ENCODE measurements around the gene TMEM203.
A peak's percentile ranks its signal among the peaks of the same experiment; 100 is the strongest.

The TMEM203 gene

DNA sequence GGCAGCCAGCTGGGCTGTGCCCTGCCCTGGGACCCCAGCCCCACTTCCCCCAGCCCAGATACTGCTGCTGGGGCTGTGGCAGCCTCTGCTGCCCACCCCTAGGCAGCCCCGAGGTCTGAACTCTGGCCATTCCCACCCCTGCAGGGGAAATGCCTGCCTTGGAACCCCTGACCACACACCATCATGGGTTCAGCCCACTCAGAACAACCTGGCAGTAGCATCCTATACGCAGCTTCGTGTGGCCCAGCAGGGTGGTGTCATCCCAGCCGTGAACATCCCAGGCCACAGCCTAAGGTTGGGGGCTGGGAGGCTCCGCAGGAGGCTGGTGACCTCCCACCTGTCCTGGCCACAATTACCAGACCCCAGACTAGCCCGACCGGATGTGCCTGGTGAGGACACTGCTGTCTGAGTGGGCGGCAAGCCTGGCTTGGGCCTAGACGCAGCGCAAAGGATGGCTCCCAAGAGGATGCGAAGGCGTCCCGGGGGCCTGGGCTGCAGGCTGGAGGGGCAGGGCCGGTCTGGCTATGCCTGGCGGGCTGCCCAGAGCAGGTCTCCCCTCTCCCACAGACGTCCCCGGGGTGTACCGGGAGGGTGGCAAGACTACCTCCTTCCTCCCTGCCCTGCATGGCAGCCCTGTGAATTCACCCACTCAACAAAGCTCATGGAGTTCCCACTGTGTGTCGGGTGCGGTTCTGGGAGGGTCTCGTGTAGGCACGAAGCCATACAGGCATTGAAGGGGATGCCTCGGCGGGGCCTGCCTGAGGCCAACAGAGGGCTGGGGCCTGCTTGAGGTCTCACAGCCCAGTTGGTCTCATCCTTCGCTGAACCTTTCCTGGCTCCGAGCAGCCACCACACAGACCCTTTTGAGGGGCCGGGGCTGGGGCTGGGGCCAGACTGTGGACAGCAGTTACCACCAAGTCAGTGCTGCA, 23.8 kb upstream of the TMEM203 start:
- DNase-seq = no peak

DNA sequence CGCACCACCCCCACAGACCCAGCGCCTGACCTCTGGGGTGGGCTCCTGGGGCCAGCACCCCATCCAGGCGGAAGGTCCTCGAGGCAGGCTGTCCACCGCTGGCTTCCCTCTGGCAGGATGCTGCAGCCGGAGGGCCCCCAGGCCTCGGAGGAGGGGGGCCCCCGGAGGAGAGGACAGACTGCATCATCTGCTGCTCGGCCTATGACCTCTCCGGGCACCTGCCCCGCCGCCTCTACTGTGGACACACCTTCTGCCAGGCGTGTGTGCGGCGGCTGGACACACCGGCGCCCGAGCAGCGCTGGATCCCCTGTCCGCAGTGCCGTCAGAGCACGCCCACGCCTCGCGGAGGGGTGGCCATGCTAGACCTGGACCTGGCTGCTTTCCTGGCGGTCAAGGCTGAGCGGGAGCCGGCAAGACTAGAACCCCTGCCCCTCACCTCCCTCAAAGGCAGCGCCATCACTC, 23.1 kb upstream of the TMEM203 start:
- no peak for DNase-seq

DNA sequence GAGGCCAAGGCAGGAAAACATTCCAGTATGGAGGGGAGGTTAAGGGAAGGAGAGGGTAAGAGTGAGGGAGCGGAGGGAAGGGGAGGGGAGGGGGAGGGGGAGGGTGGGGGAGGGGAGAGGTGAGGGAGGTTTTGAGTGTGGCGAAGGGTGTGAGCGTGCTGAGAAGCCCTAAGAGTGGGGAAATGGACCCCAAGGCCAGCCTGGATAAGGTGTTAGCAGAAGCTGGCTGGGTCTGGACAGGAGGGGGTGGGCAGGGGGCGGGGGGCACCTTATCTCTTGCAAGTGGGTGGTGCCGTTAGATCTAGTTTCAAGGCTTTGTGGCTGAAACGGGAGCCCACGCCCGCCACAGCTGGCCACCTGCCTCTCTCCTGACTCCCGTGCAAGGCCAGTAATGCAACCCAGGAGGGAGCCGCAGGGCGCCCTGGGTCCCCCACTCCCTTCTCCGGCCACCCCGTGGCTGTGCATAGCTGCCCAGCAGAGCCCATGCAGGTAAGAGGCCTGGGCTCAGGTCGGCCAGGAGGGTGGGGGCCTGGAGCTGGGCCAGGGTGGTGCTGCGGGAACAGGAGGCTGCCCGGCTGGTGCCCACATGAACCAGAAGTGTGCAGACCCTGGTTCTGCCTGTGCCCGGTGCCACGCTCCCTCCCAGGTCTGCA, 22.5 kb upstream of the TMEM203 start:
- no peak for DNase-seq

DNA sequence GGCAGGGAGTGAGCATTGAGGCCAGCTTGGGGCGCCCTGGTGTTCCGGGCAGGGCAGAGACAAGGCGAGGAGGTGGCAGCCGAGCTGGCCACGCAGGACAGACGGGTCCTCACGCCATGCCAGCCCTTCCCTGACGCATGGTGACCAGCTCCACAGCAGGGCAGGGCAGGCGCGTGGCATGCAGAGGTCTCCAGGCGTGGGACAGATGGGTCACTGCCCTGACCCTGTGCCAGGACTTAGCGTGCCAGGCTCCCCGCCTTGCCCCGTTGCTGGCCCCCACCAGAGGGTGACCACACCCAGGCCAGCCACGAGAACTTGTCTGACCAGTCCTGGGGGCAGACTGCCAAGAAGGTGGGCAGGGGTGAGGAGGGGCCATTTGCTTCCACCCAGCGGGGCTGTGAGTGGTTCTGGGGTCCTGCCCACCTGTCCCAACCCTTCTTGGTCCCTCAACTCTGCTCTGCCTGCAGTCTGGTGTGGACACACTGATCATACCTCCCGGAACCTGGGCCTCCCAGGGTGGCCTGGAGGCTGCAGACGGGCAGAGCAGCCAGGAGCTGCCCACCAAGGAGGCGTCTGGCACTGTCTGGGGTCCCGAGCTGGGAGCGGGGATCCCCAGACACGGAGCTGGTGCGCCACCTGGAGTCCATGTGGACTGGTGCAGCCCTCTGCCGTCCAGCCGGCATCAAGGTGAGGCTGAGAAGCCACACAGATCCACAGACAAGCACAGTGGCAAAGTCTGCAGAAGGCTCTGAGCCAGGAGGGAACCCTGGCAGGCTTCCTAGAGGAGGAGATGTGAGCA, 21.8 kb upstream of the TMEM203 start, which contains the start of gene RNF224:
RNF224 (plus strand) TSS at position 449 of the 799 bp plus-strand sequence. CDS start 834 bp downstream, outside the sequence.
- peak; percentile 76 for DNase-seq

DNA sequence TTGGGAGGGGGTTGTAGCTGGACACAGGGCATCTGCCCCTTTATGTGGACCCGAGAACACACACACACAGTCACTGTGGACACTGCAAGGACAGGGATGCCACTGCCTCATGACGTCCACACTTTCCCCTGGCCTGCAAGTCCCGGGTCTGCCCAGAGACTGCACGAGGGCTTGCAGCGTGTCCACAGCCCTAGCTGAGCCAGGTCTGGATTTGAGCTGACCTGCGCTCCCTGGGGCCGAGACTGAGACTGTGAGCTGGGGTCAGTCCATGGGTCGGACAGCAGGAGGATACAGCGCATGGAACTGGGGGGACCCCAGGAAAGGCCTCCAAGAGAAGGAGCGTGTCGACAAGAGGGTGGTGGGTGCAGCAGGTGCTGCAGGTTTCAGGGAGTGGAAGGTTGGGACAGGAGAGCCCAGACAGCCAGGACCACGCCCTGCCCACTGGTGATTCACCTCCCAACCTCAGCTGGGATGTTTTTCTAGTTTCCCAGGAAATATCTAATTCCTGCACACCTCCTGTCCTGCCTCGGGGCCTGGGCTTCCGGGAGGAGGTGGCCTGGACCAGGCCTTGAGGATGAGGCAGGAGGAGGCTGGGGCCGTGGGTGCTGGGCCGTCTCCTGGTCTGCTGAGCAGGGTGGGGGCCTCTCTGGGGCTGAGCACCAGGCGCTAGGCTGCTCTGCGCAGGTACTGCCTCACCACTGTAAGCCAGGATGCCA, 21.0 kb upstream of the TMEM203 start:
- DNase-seq = no peak

DNA sequence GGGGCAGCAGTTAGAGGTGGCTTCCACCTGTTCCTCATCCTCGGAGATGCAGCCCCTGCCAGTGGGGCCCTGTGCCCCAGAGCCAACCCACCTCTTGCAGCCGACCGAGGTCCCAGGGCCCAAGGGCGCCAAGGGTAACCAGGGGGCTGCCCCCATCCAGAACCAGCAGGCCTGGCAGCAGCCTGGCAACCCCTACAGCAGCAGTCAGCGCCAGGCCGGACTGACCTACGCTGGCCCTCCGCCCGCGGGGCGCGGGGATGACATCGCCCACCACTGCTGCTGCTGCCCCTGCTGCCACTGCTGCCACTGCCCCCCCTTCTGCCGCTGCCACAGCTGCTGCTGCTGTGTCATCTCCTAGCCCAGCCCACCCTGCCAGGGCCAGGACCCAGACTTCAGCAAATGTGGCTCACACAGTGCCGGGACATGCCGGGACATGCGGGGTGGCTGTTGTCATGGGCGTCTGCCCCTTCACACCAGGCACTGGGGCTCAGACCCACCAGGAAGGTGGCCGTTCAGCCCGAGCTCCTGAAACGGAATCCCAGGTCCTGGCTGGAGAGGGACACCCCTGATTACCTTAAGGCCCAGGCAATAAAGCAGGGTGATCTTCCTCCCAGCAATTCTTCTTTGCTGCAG, 20.4 kb upstream of the TMEM203 start:
- no peak for DNase-seq

DNA sequence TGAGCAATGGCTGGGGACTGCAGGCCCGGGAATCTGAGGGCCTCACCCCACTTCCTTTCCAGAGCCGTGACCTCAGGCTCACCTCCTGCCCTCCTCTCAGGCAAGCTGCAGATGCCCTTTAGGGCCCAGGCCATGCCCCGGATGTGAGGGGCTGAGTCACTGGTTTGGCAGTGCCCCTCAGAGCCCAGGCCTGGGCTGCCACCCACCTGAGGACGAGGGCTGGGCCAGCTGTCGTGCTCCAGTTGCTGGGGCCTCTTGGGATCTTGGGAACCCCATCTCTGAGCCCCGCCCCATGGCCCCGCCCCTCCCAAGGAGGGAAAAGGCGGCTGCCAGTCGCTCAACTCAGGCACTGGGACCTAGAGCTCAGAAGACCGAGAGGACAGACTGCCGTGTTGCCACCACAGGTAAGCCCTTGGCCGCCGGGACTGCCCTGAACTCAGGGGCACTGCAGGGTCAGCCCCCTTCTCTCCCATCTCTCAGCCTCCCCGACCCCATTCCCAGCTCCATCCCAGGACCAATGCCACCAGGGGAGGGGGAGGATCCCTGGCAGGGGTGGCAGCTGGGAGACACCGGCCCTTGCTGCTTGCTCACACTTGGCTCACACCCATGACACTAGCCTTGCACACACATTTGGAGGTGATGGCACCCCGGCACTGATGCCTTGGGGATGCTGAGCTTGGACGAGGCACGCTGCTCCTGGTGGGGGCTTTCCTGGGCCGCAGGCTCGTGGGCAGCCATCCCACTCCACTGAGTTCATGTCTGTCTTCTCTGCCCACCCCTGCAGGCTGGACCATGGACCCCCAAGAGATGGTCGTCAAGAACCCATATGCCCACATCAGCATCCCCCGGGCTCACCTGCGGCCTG, 19.6 kb upstream of the TMEM203 start, which contains the start of gene CYSRT1:
CYSRT1 (plus strand) TSS at position 345 of the 865 bp plus-strand sequence; CDS start at position 793, 448 bp downstream.
- no peak for DNase-seq

DNA sequence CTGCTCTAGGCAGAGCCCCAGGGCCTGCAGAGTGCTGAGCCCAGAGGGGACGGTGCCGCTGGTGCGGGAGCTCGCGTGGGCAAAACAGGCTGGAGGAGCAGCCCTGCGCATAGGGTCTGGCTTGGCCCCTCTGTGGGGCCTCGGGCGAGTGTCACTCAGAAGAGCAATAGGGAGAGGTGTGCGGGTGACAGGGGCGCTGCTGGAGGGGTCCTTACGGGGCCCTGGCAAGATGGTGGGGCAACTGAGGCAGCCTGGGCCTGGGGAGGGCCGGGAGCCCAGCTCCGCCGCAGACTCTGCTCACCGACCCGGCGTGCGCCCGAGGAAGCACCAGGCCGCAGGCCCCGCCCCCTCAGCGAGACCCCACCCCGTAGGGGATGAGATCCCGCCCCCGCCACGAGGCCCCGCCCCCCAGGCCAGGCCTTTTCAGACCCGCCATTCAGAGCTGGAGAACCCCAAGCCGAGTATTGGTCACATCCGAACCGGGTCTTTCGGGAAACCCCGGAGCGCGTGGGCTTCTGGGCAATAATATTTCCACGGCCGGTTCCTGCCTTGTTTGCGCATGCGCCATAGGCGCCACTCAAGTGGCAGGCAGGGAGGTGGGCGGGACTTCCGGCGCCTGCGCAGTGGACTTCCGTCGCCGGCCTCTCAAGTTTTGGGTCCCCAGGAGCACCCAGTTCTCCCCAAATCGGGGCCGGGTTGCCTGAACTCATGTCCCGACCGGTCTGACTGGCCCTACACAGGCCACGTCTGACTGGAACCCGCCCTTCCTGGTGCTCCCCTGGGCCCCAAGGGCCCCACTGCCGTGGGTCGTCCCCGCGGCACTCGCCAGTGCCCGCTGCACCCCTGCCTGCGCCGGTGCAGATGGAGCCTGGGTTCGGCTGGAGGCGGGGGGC, 17.9 kb upstream of the TMEM203 start:
- DNase-seq = peak; percentile 97

DNA sequence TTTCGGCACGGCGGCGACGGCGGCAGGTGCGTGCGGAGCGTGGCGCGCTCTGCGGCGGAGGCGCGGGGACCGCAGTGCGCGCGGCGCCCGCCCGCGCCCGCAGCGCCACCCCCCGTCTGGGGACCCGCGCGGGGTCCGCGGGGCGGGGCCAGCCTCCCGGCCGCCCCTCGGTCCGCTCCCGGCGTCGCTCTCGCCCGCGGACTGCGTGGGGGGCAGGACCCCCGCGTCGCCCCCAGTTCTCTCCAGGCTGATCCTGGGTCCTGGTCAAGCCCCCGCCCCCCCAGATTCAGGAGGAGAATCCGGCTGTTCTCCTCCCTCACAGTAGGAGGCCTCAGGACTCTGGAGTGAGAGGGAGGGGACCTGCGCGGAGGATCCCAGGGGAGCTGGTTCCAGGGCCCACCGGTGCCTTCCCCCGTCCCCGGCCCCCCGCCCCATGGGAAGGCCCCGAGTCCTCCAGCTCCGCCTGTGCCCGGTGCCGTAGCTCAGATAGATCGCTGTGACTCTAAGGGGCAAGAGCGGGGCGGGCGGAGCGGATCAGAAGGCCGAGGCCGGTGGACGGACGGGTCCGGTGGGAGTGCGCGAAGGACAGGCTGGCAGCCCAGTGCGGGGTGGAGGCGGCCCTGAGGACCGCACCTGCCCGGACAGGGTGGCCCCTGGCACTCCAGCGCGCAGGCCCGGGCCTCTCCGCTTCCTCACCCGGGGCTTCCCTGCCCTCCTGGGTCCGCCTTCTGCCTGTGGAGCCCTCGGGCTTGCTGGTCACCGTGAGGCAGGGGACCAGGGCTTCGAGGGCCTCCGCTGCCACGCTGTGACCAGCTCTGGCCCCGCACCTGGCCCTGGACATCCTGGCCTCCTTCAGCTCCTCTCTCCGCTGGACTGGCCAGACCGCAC, 17.0 kb upstream of the TMEM203 start, which contains the start of gene RNF208:
RNF208 (minus strand) TSS at position 51 of the 888 bp plus-strand sequence. CDS start 1,028 bp downstream, outside the sequence.
- DNase-seq = no peak

DNA sequence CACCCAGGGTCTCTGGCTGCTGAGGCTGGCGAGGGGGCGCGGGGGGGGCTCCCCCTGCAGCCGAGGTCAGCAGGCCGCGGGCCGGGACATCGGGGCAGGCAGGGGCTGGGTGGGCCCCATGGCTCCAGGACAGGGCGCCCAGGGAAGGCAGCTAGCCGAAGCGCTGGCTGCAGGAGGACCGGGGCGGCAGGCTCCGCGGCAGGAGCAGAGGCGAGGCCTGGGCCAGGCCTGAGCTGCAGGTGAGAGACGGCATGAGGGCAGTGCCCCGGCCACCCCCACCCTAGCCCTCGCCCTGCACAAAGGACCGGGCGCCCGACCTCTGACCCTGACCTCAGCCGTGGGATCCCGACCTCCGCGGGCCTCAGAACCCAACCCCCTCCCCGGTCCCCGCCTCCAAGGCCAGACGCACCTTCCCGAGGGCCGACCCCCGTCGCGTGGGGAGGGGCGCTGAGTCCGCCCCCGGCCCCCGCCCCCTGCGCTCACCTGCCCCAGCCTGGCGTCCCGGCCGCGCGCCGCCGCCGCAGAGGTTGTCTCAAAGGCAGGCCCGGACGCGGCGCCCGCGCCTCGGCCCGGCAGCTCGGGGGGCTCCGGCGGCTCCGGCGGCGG, 16.2 kb upstream of the TMEM203 start:
- no peak for DNase-seq

DNA sequence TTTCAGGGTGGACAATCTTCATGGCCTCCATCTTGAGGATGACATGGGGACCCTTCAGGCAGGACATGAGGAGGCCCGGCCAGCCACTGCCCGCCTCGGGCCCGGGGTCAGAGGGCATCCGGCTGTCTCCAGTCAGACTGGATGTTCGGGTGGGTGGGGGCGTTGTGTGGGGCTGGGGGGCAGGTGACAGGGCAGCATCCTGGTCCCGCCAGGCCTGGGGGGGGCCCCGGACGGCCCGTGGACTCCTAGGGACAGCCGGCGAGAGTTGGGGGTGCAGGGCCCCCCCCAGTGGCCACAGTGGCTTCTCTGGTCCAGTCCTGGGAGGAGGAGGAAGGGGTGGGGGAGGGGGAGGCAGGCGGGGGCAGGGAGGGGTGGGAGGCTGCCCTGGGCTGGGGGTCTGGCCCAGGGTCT, 15.7 kb upstream of the TMEM203 start:
- DNase-seq = no peak

DNA sequence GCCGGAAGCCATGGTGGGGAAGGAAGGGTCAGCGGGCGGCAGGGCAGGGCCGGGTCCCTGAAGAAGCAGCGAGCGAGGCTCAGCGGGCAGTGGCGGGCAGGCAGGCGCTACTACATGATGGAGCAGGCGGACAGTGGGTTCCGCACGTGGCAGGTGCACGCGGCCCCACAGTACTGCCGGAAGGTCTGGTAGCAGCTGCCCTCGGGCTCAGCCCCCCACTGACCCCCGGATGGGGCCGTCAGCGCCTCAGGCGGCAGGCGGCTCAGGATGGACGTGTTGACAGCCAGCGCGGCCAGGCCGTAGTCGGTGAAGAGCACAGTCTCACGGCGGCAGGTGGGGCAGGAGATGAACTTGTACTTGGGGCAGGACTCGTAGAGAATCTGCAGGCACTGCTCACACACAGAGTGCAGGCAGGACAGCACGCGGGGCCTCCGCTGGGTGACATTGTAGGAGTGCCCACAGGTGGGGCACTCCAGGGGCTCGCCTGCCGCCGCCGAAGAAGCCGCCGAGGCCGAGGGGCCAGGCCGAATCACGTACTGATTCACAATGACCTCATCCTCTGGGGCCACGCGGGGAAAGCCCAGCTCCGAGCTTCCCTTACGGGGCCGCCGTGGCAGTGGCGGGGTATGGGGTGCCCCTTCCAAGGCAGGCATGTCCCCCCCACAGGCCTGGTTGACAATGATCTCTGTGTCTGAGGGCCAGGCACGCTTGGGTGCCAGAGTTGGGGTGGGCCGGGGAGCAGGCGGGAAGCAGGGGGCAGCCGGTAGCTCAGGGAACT, 15.1 kb upstream of the TMEM203 start:
- DNase-seq = no peak

DNA sequence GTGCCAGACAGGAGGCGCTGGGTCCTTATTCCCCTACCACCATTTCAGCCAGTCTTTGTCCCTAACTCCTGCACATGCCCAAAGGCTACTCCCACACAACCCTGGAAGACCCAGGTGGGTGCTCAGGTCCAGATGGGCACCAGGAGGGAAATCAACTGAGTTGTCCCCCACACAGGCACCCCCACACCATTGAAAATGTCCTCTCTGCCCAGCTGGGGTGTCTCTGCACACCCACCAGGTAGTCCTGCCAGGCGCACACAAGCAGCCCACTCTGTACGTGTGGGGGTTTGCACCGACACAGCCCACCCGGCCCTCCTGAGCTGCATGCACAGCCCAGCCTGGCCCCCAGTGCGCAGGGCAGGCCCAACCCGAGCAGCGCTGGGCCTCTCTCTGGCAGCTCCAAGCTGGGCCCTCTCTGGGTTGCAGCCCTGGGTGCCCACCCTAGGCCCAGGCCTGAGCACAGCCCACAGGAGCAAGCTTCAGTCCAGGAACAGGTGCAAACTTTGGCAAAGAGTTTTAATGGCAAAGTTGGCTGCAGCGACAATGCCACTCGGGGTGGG, 14.4 kb upstream of the TMEM203 start:
- DNase-seq = no peak

DNA sequence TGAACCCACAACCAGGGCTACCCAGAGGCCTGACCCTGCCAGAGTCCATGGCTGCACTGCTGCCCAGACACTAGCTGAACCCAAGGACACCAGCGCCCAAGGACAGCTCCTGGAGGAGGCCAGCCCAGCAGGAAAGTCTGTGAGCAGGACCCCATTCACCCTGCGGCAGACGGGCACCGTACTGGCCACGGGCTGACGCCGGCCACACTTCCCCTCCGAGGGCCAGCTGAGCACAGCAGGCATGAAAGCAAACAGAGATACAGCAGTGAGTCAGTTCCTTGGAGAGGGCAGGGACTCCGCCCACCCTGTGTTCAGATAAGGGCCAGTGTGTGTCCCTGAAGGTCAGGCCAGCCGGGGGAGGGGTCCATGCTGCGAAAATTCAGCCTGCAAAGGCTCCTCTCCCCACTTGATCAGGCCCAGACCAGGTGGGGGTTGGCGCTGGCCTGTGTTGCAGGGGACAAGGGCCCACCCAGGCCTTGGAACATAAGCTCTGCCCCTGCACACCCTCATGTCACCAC, 13.4 kb upstream of the TMEM203 start:
- no peak for DNase-seq

DNA sequence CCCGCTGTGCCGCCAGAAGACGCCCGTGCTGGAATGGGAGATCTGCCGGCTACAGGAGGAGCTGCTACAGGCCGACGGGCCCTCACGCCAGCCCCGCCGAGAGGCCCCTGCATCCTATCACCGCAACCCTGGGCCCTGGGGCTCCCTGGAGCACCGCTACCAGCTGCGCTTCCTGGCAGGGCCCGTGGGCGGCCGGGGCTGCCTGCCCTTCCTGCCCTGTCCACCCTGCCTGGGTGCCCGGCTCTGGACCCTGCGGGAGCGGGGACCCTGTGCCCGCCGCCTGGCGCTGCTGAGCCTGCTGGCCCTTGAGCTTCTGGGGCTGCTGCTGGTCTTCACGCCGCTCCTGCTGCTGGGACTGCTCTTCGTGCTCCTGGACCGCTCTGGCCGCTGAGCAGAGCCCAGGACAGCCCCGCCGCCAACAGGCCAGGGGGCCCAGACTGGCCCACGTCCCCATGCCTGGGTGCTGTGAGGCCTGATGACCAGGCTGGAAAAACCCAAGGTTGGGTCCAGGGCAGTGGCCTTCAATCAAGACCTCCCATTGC, 12.8 kb upstream of the TMEM203 start:
- DNase-seq = no peak
